IPS DF 19.7 (cell line): Measurements from ENCODE around the gene EID2.
A peak's percentile ranks its signal among the peaks of the same experiment; 100 is the strongest.

Experiments used
- DNase-seq: peaks from one replicate; pipeline ENCODE4 v3.0.0-alpha.2; 2013; ENCODE audit warnings: low read depth, low spot score

EID2 gene

GRCh38 chr19:39539518-39540332 is at the start of gene EID2:
TSS of gene EID2 (minus strand) at chr19:39540161. CDS start at chr19:39540079, 82 bp downstream.
- peak; percentile 67 for DNase-seq

DNA sequence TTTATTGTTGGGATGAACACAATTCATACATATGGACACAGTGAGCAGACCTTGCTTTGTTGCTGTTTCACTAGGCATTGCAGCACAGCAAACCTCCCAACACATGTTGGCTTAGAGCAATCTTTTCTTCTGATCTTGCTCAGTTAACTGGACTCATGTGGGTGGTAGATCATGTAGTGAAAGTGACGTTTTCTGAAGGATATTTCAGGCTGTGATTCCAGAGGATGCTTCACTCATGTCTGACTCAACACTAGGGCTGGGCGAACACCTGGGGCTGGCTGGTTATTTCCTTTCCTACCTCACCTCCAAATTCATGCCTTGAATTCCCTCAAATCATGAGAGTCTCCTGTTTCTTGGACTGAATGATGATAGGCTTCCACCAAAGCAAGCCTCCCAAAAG is 48.1 kb upstream of the EID2 start:
- no peak for DNase-seq

DNA sequence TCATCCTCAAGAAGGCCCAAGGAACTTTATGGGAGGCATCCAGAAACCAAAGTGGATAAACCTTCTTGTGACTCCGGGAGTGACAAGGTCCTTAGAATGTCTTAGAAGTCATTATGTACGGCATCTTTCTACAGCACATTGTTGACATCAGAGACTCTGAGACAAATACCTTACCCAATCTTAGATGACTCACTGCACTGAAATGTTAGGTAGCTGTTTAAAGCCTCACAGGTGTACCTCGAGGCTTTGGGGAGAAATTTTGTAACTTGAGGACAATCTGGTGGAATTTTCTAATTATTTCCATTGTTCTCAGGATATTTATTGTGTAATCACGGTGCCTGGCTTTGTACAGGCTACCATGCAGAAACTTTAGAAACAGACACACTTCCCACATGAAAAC is 47.5 kb upstream of the EID2 start:
- DNase-seq: no peak

GRCh38 chr19:39582891-39583625 is 43.1 kb upstream of the EID2 start:
- no peak for DNase-seq

- DNase-seq: no peak
Measured at GRCh38 chr19:39582442-39582841, 42.5 kb upstream of the EID2 start.

GRCh38 chr19:39568604-39569003 is 28.6 kb upstream of the EID2 start:
- no peak for DNase-seq

- no peak for DNase-seq
Measured at GRCh38 chr19:39566064-39566463, 26.1 kb upstream of the EID2 start.

- DNase-seq: no peak
Measured at GRCh38 chr19:39563408-39563807, 23.4 kb upstream of the EID2 start.

DNA sequence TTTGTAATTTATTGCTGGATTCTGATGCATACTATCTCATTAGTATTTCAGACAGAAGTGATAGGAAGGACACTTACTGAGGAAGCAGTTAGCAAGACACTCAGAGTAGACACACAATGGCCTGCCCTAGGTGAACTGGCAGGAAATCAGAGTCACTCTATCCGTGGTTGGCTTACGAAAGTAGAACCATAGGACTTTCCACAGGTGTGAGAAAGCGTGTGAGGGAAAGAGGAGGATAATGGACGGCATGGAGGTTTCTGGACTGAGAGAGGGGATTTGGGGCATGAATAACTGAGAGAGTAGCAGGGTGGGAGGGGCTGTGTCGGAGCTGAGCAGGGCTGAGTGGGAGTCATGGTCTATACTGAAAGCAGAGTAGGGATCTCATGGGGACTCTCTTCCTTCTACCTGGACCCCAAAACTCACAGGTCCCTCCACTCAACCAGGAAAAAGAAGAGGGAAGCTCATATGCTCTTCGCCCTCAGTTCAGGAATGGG is 18.7 kb upstream of the EID2 start:
- DNase-seq: no peak

DNA sequence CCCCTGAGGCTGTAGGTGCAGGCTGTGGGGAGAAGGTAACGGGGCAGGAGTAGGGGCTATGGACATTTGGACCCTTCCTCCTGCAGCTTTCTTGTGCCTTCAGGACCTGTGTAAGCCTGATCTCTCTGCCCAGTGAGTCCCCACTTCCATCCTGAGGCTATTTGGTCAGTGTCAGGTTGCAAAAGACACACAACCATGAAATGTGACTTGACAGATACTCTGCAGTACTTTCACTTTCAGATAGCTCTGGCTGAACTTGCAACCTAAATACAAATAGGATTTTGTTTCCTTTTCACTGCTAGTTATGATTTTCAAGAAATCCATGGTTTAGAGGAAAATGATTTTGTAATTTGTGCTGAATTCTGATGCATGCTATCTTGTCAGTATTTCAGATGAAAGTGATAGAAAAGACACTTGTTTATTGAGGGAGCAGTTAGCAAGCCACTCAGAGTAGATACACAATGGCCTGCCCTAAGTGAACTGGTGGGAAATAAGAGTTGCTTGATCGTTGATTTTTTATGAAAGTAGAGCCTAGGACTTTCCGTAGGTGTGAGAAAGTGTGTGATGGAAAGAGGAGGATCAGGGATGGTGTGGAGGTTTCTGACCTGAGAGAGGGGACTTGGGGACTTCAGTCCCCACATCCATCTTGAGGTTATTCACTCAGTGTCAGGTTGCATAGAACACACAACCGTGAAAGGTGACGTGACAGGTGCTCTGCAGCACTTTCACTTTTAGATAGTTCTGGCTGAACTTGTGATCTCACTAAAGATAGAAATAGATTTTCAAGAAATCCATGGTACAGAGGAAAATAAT is 18.1 kb upstream of the EID2 start:
- DNase-seq: no peak

DNA sequence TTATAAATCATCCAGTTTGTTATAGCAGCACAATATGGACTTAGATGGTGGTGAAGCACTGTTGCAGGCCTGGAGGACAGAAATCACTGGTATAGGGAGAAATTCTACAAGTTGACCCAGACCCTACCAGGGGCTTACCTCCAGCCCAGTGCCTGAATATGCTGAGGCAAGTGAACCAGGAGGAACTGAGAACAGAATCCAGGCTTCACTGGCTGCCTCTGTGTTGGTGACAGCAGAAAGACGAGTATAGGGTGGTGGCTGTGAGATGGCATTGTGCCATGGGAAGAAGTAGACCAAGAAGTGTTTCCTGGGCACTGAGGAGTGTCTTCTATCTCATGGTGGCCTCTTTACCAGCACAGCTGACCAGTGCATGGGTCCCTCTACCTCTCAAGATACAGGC is 15.9 kb upstream of the EID2 start:
- no peak for DNase-seq

DNA sequence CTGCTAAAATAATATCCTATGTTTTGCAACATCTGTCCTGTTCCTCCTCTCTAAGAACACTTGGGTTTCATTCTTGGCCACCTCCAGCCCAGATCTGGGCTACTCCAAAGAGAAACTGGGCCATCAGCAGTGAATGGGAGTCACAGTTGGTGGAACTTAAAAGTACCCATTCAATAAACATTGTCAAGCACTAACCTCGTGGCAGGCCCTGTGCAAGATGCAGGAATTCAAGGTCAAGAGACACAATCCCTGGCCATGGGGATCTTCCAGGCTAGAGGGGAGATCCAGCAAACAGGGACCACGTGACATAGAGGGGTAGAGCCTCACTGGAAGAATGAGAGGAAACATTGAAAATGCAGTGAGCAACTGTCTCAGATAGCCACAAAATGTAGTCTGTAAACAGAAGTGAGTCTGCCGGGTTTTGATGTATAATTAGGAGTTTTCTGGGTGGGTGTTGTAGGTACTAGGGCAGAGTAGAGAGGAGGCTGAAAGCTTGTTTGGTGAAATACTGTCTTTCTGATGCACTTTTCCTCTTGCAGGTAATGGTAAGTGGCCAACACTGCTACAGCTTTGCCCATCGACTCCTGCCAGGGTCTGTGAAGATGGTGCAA is 14.8 kb upstream of the EID2 start:
- no peak for DNase-seq

GRCh38 chr19:39553082-39553652 is 13.2 kb upstream of the EID2 start:
- no peak for DNase-seq

GRCh38 chr19:39550197-39550596 is 10.2 kb upstream of the EID2 start:
- DNase-seq: no peak

GRCh38 chr19:39546599-39546998 is 6.6 kb upstream of the EID2 start:
- no peak for DNase-seq

DNA sequence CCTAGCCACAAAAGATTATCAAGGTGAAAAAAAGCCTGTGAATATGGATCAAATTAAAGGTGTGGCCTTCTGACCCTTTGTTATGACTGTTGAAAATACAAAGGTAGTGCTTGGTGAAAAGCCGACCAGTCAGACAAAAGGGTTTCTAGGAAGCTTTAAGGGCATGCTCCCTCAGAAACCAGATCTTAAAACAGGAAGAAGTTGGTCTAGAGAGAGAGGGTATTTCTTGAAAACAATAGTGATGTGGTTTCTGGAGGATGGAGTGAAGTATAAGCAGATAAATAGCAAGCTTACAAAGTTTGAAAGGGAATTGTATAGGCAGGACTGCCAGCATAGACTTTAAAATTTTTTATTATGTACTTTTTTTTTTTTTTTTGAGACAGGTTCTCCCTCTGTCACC is 5.0 kb upstream of the EID2 start:
- DNase-seq: no peak

DNA sequence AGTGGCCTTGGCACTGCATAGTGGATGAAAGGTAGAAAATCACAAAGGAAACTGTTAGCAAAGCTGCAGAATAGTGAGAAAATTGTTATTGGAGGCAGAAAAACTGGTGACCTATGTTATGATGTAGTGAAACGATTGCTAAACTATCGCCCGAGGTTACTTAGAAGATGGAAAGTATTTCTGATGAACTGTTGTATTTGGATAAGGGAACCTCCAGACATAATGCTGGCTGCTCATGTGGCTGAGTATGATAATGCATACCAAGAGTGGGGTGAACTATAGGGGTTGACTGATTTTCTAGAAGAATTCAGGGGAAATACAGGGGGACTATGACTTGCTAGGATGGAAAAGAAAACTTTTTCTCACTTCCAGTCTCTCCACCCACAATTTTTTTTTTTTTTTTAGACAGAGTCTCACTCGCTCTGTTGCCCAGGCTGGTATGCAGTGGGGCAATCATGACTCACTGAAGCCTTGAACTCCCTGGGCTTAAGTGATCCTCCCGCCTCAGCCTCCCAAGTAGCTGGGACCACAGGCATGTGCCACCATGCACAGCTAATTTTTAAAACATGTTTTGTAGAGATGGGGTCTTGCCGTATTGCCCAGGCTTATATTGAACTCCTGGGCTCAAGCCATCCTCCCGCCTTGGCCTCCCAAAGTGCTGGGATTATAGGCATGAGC is 4.4 kb upstream of the EID2 start:
- DNase-seq: no peak

DNA sequence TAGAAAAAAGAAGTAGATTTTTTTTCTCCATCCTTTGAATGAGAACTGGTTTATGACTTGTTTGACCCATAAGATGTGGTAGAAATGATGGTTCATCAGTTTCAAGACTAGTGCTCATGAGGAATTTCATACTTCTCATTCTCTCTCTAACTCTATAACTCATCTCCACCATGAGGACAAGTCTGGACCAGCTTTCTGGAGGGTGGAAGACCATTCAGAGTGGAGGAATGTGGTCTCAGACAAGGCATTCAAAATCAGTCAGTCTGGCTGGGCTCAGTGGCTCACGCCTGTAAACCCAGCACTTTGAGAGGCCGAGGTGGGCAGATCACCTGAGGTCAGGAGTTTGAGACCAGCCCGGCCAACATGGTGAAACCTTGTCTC is 3.5 kb upstream of the EID2 start:
- no peak for DNase-seq

GRCh38 chr19:39542206-39542605 is 2.2 kb upstream of the EID2 start:
- no peak for DNase-seq

DNA sequence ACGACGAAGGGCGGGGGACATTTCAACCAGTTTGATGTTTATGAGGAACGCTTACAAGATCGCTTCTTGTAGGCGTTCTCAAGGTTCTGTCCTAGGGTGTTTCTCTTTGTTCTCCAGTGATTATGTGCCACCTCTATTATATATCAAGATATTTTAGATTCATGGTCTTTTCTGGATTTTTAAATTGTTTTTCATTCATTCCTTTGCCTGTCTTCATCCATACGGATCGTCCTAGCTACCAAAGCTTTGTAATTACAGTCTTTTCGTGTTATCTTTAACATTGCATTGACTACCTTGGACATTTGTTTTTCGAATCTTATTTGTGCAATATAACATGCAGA is 342 bp upstream of the EID2 start:
- no peak for DNase-seq

DNA sequence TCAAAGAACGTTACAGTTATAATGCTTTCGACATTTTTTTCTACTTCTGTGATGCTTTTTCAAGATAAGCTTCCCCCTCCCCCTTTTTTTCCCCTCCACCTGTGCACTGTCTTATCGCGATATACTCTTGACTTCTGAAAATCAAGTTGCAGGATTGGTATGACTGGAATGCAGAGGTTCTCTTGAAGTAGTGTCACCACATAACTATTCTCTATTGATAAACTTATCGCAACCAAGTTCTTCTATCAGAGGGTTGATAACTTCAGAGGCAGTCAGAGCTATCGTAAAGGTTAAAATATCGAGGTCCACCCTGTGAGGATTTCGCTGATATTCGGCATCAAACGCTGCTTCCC is 820 bp downstream of the EID2 start:
- DNase-seq: no peak
